IMR-90 (cell line): Measurements from ENCODE around the gene MAP1LC3A. TPM values are rescaled to one million over a fixed set of nuclear protein-coding genes. Genes with fewer than 3 reads are reported as not detected.

Experiments
- ATAC-seq: fragments of 200-7000 bp; cut with Tn5 transposase; 2 replicates; pipeline ENCODE4 v1.9.1; 2020; ENCODE audit warnings: low read depth, mild to moderate bottlenecking, moderate library complexity
- BruUV-seq: library from RNA; stranded (reverse); fragments of 400-500 nt; replicated peaks from 2 replicates; lab custom pipeline; 2021; lab: Mats Ljungman, UMichigan
- CTCF ChIA-PET: fragments of 300-600 bp; formaldehyde crosslinking; extraction: SDS; loops from one replicate; lab custom pipeline; 2021; ENCODE audit warnings: antibody characterized with exemption; lab: Yijun Ruan, JAX
- POLR2A ChIA-PET: fragments of 300-600 bp; sonication (Branson Sonifier 250); formaldehyde crosslinking; loops from one replicate; lab custom pipeline; 2022; ENCODE audit warnings: antibody characterized with exemption; ENCODE audit not compliant: unreplicated experiment; lab: Charles Lee
- DNase-seq: peaks from one replicate; pipeline ENCODE4 v3.0.0; 2013
- H2AFZ ChIP-seq: replicated peaks from 2 replicates; pipeline ENCODE3; 2013; ENCODE audit warnings: low read length, mild to moderate bottlenecking; ENCODE audit not compliant: poor library complexity
- H2AK5ac ChIP-seq: 2 replicates; pipeline ENCODE4 v1.6.1; 2013; ENCODE audit warnings: low read depth, low read length, inconsistent platforms
- H2AK9ac ChIP-seq: replicated peaks from 2 replicates; pipeline ENCODE3; 2013; ENCODE audit warnings: mild to moderate bottlenecking, low read depth, low read length, moderate library complexity; ENCODE audit not compliant: poor library complexity
- H2BK120ac ChIP-seq: 2 replicates; pipeline ENCODE4 v1.6.1; 2013; ENCODE audit warnings: low read depth, low read length, inconsistent platforms
- H2BK15ac ChIP-seq: 3 replicates; pipeline ENCODE4 v1.6.1; 2013; ENCODE audit warnings: low read depth, low read length, inconsistent platforms
- H2BK20ac ChIP-seq: 2 replicates; pipeline ENCODE4 v1.6.1; 2013; ENCODE audit warnings: low read depth, mild to moderate bottlenecking, inconsistent platforms, low read length, moderate library complexity
- H2BK5ac ChIP-seq: 2 replicates; pipeline ENCODE4 v1.6.1; 2013; ENCODE audit warnings: mild to moderate bottlenecking, low read depth, low read length, inconsistent platforms; ENCODE audit not compliant: poor library complexity, severe bottlenecking
- H3K14ac ChIP-seq: replicated peaks from 2 replicates; pipeline ENCODE4 v1.6.1; 2013; ENCODE audit warnings: low read depth, low read length, inconsistent platforms
- H3K18ac ChIP-seq: 2 replicates; pipeline ENCODE4 v1.6.1; 2013; ENCODE audit warnings: low read depth, low read length, control low read depth
- H3K23ac ChIP-seq: 2 replicates; pipeline ENCODE4 v1.6.1; 2013; ENCODE audit warnings: low read depth, low read length, inconsistent platforms
- H3K27ac ChIP-seq: 2 replicates; pipeline ENCODE4 v1.5.1; 2013; ENCODE audit warnings: mild to moderate bottlenecking, control low read depth, low read length; ENCODE audit not compliant: insufficient read depth
- H3K27me3 ChIP-seq: 2 replicates; pipeline ENCODE4 v1.6.1; 2013; ENCODE audit warnings: low read length; ENCODE audit not compliant: control insufficient read depth, insufficient read depth
- H3K36me3 ChIP-seq: 2 replicates; pipeline ENCODE4 v1.6.1; 2013; ENCODE audit warnings: low read length, mixed read lengths; ENCODE audit not compliant: control insufficient read depth, insufficient read depth
- H3K4ac ChIP-seq: 2 replicates; pipeline ENCODE4 v1.6.1; 2013; ENCODE audit warnings: low read depth, low read length, inconsistent platforms
- H3K4me1 ChIP-seq: 2 replicates; pipeline ENCODE4 v1.6.1; 2013; ENCODE audit warnings: low read length, mixed read lengths; ENCODE audit not compliant: control insufficient read depth, insufficient read depth
- H3K4me2 ChIP-seq: 2 replicates; pipeline ENCODE4 v1.6.1; 2013; ENCODE audit warnings: low read depth, mild to moderate bottlenecking, control low read depth, low read length, moderate library complexity
- H3K4me3 ChIP-seq: 2 replicates; pipeline ENCODE4 v1.5.1; 2013; ENCODE audit warnings: low read depth, mild to moderate bottlenecking, control low read depth, low read length, moderate library complexity; ENCODE audit not compliant: insufficient read depth
- H3K56ac ChIP-seq: 2 replicates; pipeline ENCODE4 v1.6.1; 2013; ENCODE audit warnings: low read length, inconsistent platforms; ENCODE audit not compliant: insufficient read depth; ENCODE audit errors: extremely low read depth
- H3K79me1 ChIP-seq, 2 experiments: 2 replicates each; pipeline ENCODE4 v1.6.1; 2013; ENCODE audit warnings: low read length in 2 of 2, inconsistent platforms in 1 of 2, low read depth in 1 of 2
- H3K9ac ChIP-seq: 2 replicates; pipeline ENCODE4 v1.6.1; 2013; ENCODE audit warnings: low read depth, low read length, control low read depth
- H3K9me1 ChIP-seq: 2 replicates; pipeline ENCODE4 v1.6.1; 2013; ENCODE audit warnings: low read length, inconsistent platforms; ENCODE audit not compliant: insufficient read depth
- H3K9me3 ChIP-seq: 2 replicates; pipeline ENCODE4 v1.6.1; 2013; ENCODE audit warnings: low read length; ENCODE audit not compliant: control insufficient read depth, insufficient read depth
- H4K20me1 ChIP-seq: 2 replicates; pipeline ENCODE4 v1.6.1; 2013; ENCODE audit warnings: low read length, inconsistent platforms; ENCODE audit not compliant: insufficient read depth
- H4K5ac ChIP-seq: 2 replicates; pipeline ENCODE4 v1.6.1; 2013; ENCODE audit warnings: mild to moderate bottlenecking, low read depth, low read length, control low read depth
- H4K8ac ChIP-seq, 2 experiments: 2 replicates each; pipeline ENCODE4 v1.6.1; 2013; ENCODE audit warnings: low read depth in 2 of 2, low read length in 2 of 2, control low read depth in 1 of 2, inconsistent platforms in 1 of 2
- H4K91ac ChIP-seq: 2 replicates; pipeline ENCODE4 v1.6.1; 2013; ENCODE audit warnings: low read depth, low read length, inconsistent platforms; ENCODE audit not compliant: insufficient read depth
- BHLHE40 ChIP-seq: fragments of 150-350 bp; IDR thresholded peaks from 2 replicates; pipeline ENCODE4 v1.6.1; 2016; ENCODE audit warnings: mild to moderate bottlenecking, low read depth, low read length
- CEBPB ChIP-seq: IDR thresholded peaks from 2 replicates; pipeline ENCODE4 v1.6.1; 2012; ENCODE audit warnings: low read depth, low read length, improper control_type of control experiment
- CHD1 ChIP-seq: IDR thresholded peaks from 2 replicates; pipeline ENCODE4 v1.6.1; 2012; ENCODE audit warnings: low read depth, low read length, improper control_type of control experiment
- MAFK ChIP-seq: IDR thresholded peaks from 2 replicates; pipeline ENCODE4 v1.6.1; 2012; ENCODE audit warnings: low read depth, low read length, improper control_type of control experiment
- POLR2A ChIP-seq: IDR thresholded peaks from 2 replicates; pipeline ENCODE4 v1.6.1; 2012; ENCODE audit warnings: mild to moderate bottlenecking, low read depth, low read length
- RAD21 ChIP-seq: IDR thresholded peaks from 2 replicates; pipeline ENCODE4 v1.6.1; 2012; ENCODE audit warnings: low read length, improper control_type of control experiment
- RCOR1 ChIP-seq: IDR thresholded peaks from 2 replicates; pipeline ENCODE4 v1.6.1; 2012; ENCODE audit warnings: mild to moderate bottlenecking, low read length, improper control_type of control experiment; ENCODE audit not compliant: insufficient replicate concordance
- WGBS, 2 experiments: methylation state at CpG; one replicate each; pipeline versions ENCODE4 v1.1.5 to v1.1.7; 2013; ENCODE audit warnings: missing lambda C conversion rate in 2 of 2; ENCODE audit not compliant: insufficient read length in 1 of 2; ENCODE audit errors: extremely low coverage in 2 of 2; 5-methylcytosine and 5-hydroxymethylcytosine counted together
- dilution Hi-C: fragments of 300-500 bp; cut with HindIII; formaldehyde crosslinking; loops from one replicate; pipeline ENCODE4 v1.14.3; 2018; ENCODE audit warnings: low sequenced_read_pairs; ENCODE audit not compliant: unreplicated experiment
- in situ Hi-C: fragments of 300-500 bp; cut with MboI; formaldehyde crosslinking; loops from 3 replicates; pipeline ENCODE4 v1.14.3; 2019; ENCODE audit warnings: low sequenced_read_pairs, inconsistent platforms, mixed read lengths
- intact Hi-C: fragments of 100-400 bp; cut with micrococcal nuclease; formaldehyde crosslinking; loops from 2 replicates; pipeline ENCODE4 v1.10.0; 2022
- polyA plus RNA-seq, 3 experiments: library from polyadenylated mRNA; depleted of rRNA; stranded (reverse); fragments of >200 nt; gene quantifications; 2 replicates each; pipeline ENCODE4 v1.2.3, GENCODE V29; 2012; ENCODE audit warnings: low replicate concordance in 1 of 3
- total RNA-seq: library from RNA; depleted of rRNA; stranded (reverse); fragments of >200 nt; gene quantifications from 2 replicates; pipeline ENCODE4 v1.2.3, GENCODE V29; 2012

MAP1LC3A gene
- total and polyA plus RNA-seq, 2 of the 4 experiments (the other 2 are of a cell fraction): 10.0 to 39.7 TPM

GRCh38 chr20:34527016-34527415 lies 31.5 kb upstream of the MAP1LC3A start:
- POLR2A ChIA-PET: no interaction called here
- peaks cover 29% of the 10 kb centered on the region for H4K20me1 ChIP-seq
- in situ Hi-C loops: no loop called here

More at GRCh38 chr20:34527016-34527415, 31.5 kb upstream of the MAP1LC3A start:
- Histone ChIP-seq H2BK20ac (peak overlapping the region; percentile 88), H3K4me1 (peaks cover 44% of the 10 kb centered on the region), H3K4me2 (peak overlapping the region; percentile 14; the same call in 1 of the 2 replicates), H3K9ac (no peak overlapping the region; the same call in 1 of the 2 replicates), H4K8ac (peak overlapping the region; percentile 25 to 72; a peak in 3 of 4 replicates), H3K9me3 (no peaks in the 10 kb centered on the region), H2AK5ac (peak overlapping the region; percentile 90), H2BK15ac (peak overlapping the region; percentile 63; the same call in 2 of the 3 replicates), H3K79me1 (peaks cover 59 to 86% of the 10 kb centered on the region in 2 experiments), H3K27me3 (no peaks in the 10 kb centered on the region), H3K14ac (peak overlapping the region; percentile 73), H3K18ac (peak overlapping the region; percentile 91), H3K56ac (peak overlapping the region; percentile 67; the same call in 1 of the 2 replicates), H2AFZ (no peak overlapping the region), H2AK9ac (no peak overlapping the region), H3K36me3 (peaks cover 49% of the 10 kb centered on the region), H2BK120ac (peak overlapping the region; percentile 87), H3K9me1 (peaks cover 60% of the 10 kb centered on the region), H4K5ac (peak overlapping the region; percentile 57), H2BK5ac (peak overlapping the region; percentile 92), H3K4ac (peak overlapping the region; percentile 89), H4K91ac (peak overlapping the region; percentile 91), H3K4me3 (no peak overlapping the region), H3K23ac (peak overlapping the region; percentile 87), H3K27ac (peak overlapping the region; percentile 87)
- no TSS peak for BruUV-seq
- intact Hi-C loops (no loop called here), dilution Hi-C loops (no loop called here)
- no peak for DNase-seq
- ATAC-seq: no peak
- CTCF ChIA-PET: interaction anchor here (2.1 kb wide), 1 partner anchor 215 kb away, joined by 12 read pairs; no protein-coding TSS in a partner anchor
- WGBS, 2 experiments: 93% methylated on average over 4 of the region's 10 CpGs; no CpG with 5 or more reads in 1 of the 2 experiments
- TF ChIP-seq CEBPB (no peak), RCOR1 (no peak), CHD1 (no peak), POLR2A (no peak), BHLHE40 (no peak), RAD21 (no peak), MAFK (no peak)
